Stimulated activated CD4-positive, alpha-beta T cell treated with anti-CD3 and anti-CD28 coated beads, Interleukin-12 subunit alpha, Interleukin-12 subunit beta, amount 100 ng/mL, for 4 hours (primary cell): ENCODE results near the gene RIC3.

Experiments used
- DNase-seq: peaks from one replicate; pipeline ENCODE4 v3.0.0-alpha.2; 2020

Gene RIC3

GRCh38 chr11:8066036-8066910, 102.6 kb downstream of the RIC3 start:
- DNase-seq = no peak

- DNase-seq = no peak
Observed at GRCh38 chr11:8065031-8065430, 103.8 kb downstream of the RIC3 start.

- no peak for DNase-seq
Observed at GRCh38 chr11:8063324-8063723, 105.5 kb downstream of the RIC3 start.

- DNase-seq = no peak
Observed at GRCh38 chr11:8062781-8063257, 106.0 kb downstream of the RIC3 start.

- DNase-seq = no peak
Observed at GRCh38 chr11:8061555-8062428, 107.0 kb downstream of the RIC3 start.

GRCh38 chr11:8060801-8061554, 107.8 kb downstream of the RIC3 start:
- no peak for DNase-seq

GRCh38 chr11:8060146-8060719, 108.6 kb downstream of the RIC3 start:
- DNase-seq = no peak

- DNase-seq = no peak
Observed at GRCh38 chr11:8059571-8060011, 109.2 kb downstream of the RIC3 start.

- DNase-seq = no peak
Observed at GRCh38 chr11:8059030-8059429, 109.8 kb downstream of the RIC3 start.

GRCh38 chr11:8058216-8058615, 110.6 kb downstream of the RIC3 start:
- no peak for DNase-seq

GRCh38 chr11:8056810-8057463, 111.9 kb downstream of the RIC3 start:
- no peak for DNase-seq
